GM18868 (cell line): Measurements from ENCODE around the gene PODXL2.
"Not testable (repeated sequence)": the region's sequence is repeated elsewhere in the genome, so short reads cannot be mapped to it uniquely, and the experiment has no call there.

Source experiments
- ATAC-seq: cut with Tn5 transposase; IDR thresholded peaks from one replicate; pipeline ENCODE4 v1.9.1; 2021; ENCODE audit warnings: mild to moderate bottlenecking, moderate library complexity; ENCODE audit not compliant: unreplicated experiment

Gene PODXL2

DNA sequence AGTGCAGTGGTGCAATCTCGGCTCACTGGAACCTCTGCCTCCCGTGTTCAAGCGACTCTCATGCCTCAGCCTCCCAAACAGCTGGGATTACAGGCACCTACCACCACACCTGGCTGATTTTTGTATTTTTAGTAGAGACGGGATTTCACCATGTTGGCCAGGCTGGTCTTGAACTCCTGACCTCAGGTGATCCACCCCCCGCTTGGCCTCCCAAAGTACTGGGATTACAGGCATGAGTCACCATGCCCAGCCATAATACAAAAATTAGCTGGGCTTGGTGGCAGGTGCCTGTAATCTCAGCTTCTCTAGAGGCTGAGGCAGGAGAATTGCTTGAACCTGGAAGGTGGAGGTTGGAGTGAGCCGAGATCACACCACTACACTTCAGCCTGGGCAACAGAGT lies 26.0 kb downstream of the PODXL2 start:
- not testable (repeated sequence) for ATAC-seq

DNA sequence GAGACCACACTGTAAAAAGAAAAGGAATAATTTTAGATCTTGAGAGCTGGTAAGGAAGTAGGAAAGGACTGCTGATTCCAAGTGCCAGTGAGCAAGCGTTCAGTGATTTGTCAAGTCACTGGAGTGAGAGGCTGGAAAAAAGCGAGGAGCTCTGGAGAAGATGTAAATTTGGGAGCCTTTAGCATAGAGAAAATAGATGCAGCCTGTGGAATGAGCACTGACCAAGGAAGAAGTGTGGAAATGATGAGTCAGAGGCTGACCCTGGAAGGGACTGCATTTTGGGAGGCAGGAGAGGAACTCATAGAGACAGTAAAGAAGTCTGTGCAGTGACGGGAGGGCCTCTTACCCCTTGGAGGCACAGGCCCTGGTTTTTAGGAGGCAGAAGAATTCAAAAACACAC lies 26.7 kb downstream of the PODXL2 start:
- no peak for ATAC-seq

GRCh38 chr3:127656906-127657305 lies 27.9 kb downstream of the PODXL2 start:
- ATAC-seq: no peak

GRCh38 chr3:127658234-127658633 lies 29.2 kb downstream of the PODXL2 start:
- ATAC-seq: no peak

GRCh38 chr3:127660621-127661251 lies 31.8 kb downstream of the PODXL2 start:
- ATAC-seq: no peak

GRCh38 chr3:127661600-127661999 lies 32.6 kb downstream of the PODXL2 start:
- no peak for ATAC-seq

- ATAC-seq: no peak
These were observed 33.0 kb downstream of the PODXL2 start for GRCh38 chr3:127662001-127662469.

DNA sequence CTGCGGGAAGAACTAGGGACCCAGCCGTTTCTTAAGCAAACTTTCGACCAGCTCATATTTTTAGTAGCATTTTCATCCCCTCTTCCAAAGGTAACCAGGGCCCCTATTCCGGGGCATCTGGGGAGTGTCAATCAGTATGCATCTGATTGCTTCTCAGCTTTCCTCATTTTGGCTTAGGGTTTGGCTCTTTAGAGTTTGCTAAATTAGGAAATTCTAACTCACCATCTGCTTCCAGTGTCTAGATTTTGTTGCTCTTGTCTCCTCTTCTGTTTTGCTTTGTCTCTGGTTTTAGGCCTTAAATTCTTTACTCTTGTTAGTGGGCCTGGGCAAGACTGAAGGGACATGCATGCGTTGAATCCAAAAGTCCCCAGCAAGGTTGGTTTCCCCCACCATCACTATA lies 34.2 kb downstream of the PODXL2 start:
- ATAC-seq: no peak

- ATAC-seq: no peak
These were observed 36.2 kb downstream of the PODXL2 start for GRCh38 chr3:127665165-127665564.

DNA sequence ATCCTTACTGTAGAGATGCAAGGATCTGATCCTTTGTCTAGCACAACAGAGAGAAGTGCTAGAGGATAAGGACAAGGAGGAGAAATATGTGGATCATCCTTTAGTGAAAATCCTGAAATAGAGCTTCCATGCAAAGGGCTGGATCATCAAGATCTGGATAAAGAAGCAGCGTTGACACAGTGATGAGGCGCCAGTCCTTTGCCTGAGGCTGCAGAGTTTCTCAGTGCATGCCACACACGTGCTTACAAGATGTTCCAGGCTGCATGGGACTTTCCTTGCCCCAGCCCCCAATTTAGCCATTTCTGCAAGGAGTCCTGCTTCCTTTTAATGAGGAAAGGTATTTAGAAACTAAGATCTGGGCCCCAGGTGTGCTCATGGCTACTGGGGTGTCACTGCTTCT lies 36.6 kb downstream of the PODXL2 start:
- ATAC-seq: no peak

- ATAC-seq: no peak
These were observed 37.7 kb downstream of the PODXL2 start for GRCh38 chr3:127666676-127667075.

DNA sequence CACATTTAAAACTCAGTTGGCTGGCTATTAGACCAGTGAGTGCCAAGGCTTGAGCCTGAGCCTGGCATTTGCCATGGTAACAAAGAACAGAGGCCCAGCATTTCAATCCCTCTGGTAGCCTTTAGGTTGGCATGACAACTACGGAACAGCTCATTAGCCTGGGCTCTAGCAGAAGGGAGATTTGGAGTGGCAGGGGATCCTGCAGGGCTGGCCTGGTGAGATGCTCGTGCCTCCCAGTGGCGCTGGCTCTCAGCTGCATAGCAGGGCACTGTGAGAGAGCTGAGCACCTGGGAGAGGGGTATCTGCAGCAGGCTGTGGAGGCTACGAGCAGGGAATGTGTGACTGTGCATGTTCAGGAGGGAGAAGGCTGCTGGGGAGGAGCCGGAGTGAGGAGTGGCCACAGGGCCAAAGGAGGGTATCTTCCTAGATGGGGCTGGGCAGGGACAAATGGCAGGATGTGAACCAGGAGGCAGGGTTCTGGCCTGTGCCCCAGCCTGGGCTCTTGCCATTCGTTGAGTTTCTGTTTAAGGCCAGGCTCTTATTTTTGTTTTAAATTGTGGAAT lies 38.2 kb downstream of the PODXL2 start:
- ATAC-seq: no peak

- ATAC-seq: no peak
These were observed 39.9 kb downstream of the PODXL2 start for GRCh38 chr3:127668906-127669305.

- ATAC-seq: no peak
These were observed 40.7 kb downstream of the PODXL2 start for GRCh38 chr3:127669541-127670228.

GRCh38 chr3:127670229-127670559 lies 41.2 kb downstream of the PODXL2 start:
- no peak for ATAC-seq

- no peak for ATAC-seq
These were observed 42.0 kb downstream of the PODXL2 start for GRCh38 chr3:127670761-127671522.

DNA sequence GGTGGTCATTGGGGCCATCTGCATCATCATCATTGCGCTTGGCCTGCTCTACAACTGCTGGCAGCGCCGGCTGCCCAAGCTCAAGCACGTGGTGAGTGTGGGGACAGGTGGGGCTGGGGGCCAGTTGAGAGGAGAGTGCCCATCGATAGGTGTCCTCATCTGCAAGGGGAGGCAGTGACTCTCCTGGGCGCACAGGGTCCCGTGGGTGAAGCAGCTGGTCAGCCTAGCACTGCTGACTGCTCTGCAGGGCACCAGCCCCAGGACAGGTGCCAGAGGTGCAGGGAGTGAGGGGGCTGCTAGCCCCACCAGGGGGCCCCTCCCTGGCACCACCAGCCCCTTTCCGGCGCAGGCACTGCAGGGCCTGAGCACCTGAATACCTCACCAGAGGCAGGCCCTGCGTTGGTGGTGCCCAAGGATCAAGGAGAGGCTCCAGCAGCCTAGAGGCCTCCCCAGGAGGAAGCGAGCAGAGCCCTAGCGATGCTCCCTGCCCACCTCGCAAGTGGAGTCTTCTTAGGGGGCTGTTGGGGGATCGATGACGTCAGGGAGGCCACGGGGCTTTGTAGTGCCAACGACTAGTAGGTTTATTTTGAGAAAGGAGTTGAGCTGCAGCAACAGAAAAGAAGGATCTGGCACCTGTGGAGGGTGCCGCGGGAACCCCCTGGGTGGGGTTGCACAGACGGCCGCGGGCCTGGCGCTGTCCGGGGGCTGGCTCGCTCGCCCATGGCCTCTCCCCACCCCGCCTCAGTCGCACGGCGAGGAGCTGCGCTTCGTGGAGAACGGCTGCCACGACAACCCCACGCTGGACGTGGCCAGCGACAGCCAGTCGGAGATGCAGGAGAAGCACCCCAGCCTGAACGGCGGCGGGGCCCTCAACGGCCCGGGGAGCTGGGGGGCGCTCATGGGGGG lies 42.8 kb downstream of the PODXL2 start:
- ATAC-seq: peak; percentile 21

- ATAC-seq: peak; percentile 75
These were observed 43.6 kb downstream of the PODXL2 start, which contains the start of gene ABTB1 for GRCh38 chr3:127672429-127673190. Gene ABTB1, plus strand, starts transcription at chr3:127672952. Its CDS starts 74 bp downstream, at chr3:127673026.

DNA sequence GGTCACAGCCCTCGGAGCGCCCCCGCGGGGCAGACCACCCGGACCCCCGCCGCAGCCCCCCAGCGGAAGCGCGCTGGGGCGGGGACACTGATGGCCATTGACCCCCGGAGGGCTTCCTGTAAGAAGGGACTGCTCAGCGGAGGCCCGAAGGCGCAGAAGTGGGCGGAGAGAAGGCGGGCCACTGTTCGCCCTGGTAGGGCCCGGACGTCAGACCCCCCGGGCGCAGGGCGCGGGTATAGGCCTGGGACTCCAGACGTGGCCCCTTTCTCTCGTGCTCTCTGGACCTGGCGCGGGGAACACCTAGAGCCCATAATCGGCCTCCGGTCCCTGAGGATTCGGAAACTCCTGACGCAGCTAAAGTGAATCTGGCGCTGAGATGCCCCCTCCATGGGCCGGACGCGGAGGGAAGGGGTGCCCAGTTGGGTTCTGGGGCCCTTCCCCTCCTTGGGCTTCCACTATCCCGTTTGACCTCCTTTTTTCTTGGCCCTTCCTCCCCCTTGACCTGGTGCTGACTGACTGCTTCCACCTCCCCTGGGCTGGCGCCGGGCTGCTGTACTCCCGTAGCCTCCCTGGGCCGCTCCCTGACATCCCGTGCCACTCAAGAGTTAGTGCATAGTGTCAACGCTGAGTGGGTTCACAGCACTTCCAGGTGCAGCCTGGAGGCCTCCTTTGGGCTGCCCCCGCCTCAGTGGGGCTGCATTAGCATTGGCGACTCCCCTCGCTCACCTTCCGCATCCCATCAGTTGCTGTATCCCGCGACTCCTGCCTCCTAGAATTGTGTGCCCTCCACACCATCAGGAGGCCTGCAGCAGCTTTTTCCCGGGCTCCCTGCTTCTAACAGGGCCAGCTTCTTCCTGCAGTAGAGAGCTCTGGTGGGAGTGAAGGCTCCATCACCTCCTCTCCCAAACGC lies 44.5 kb downstream of the PODXL2 start:
- ATAC-seq: peak; percentile 36
